ENCODE data around the gene ADGRF5.
"Not testable (repeated sequence)": the region's sequence is repeated elsewhere in the genome, so short reads cannot be mapped to it uniquely, and the experiment has no call there.

Gene ADGRF5

DNA sequence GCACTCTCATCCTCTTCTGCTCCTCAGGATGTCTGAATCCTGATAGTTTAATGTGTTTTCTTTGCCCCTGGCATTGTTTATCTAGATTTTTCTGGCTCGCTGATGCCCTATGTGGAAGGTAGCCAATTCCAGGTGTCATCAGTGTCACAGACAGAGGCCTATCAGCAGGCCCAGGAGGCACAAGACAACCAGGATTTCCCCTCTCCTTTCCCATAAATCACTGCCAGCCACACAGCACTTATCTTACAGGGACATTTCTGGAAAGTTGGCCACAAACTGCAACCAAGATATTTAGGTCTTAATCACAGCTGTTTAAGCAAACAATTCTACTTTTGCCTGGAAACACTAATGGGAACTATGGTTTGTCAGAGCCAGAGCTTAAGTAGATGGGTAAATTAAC lies 28.1 kb downstream of the ADGRF5 start:
- no peaks in the 10 kb centered on the region for H3K9me3 Mint-ChIP-seq
- H3K4me3 Mint-ChIP-seq = no peak overlapping the region
- H3K27ac Mint-ChIP-seq = no peak overlapping the region
- ATAC-seq (ENCODE audit: low read depth) (no peak), DNase-seq (ENCODE audit: low spot score in 2 of 2) (no peak)
- H3K27me3 Mint-ChIP-seq = peaks cover 1% of the 10 kb centered on the region
- H3K4me1 Mint-ChIP-seq = no peaks in the 10 kb centered on the region
- no peaks in the 10 kb centered on the region for H3K36me3 Mint-ChIP-seq

DNA sequence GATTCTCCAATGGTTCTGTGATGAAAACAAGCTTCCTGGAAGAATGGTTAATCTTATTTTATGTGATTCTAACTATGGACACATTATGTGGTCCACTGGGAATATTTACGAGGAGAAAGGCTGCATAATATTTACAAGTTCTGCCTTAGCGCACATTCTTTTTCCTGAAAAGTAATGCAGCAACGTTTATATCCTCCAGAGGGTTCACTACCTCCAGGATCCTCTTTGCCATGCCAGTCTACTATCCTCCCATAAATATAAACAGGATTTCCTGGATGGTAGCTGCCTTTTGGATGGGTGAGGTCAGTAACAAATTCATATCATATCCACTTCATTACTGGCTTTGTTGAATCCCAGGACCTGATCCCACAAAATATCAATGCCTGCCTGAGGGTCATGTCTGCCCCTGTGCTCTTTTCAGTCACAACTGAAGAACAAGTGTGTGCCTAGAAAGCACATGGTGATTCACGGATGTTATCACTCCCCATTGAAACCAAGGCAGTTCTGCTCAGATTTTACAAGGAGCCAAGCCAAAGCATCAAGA lies 30.4 kb downstream of the ADGRF5 start:
- Mint-ChIP-seq H3K27me3 (no peaks in the 10 kb centered on the region), H3K4me3 (no peak overlapping the region), H3K27ac (no peak overlapping the region), H3K9me3 (no peaks in the 10 kb centered on the region), H3K4me1 (no peaks in the 10 kb centered on the region), H3K36me3 (no peaks in the 10 kb centered on the region)
- no peak for DNase-seq (ENCODE audit: low spot score in 2 of 2)
- no peak for ATAC-seq (ENCODE audit: low read depth)

DNA sequence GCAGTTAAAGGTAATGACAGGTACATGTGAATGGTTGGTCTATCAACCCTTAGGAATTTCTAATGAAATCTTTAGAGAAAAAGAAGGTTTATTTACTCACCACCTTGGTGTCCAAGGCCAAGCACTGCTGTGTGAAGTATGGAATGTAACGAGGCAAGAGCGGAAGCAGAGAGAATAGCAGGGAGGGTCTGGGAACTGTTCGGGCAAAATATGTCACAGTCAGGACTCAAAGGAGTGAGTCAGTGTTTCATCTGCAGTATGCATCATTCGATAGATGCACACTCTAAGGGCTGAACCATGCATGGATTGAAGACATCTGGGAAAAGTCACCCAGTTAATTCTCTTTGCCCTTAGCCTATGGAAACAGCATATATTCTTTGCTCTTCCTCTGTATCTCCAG lies 33.2 kb downstream of the ADGRF5 start:
- DNase-seq (ENCODE audit: low spot score in 2 of 2) = no peak

DNA sequence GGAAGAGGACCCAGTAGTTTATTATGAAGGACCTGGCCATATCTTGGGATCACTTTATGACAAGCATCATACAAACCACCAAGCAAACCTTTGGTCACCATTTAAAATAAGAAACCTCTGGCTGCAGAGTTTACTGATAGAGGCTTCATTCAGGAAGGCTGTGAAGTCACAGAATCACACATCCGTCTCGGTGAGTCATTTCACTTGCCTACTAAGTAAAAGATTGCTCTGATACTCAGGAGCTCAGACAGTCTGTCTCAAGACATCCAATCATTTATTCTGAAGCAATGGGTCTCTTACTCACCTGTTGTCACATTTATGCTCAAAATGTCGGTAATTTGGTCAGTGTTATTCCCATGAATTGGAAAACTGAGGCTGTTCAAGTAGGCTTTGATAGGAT lies 33.7 kb downstream of the ADGRF5 start:
- no peaks in the 10 kb centered on the region for H3K4me1 Mint-ChIP-seq
- DNase-seq (ENCODE audit: low spot score in 2 of 2) (no peak), ATAC-seq (ENCODE audit: low read depth) (no peak)
- no peaks in the 10 kb centered on the region for H3K27me3 Mint-ChIP-seq
- no peaks in the 10 kb centered on the region for H3K36me3 Mint-ChIP-seq
- H3K9me3 Mint-ChIP-seq = no peaks in the 10 kb centered on the region
- H3K4me3 Mint-ChIP-seq = no peak overlapping the region
- H3K27ac Mint-ChIP-seq = no peak overlapping the region

More for the DNA sequence above, 33.2 kb downstream of the ADGRF5 start:
- Mint-ChIP-seq H3K27ac (no peak overlapping the region), H3K36me3 (no peaks in the 10 kb centered on the region), H3K27me3 (no peaks in the 10 kb centered on the region), H3K9me3 (no peaks in the 10 kb centered on the region), H3K4me1 (no peaks in the 10 kb centered on the region), H3K4me3 (no peak overlapping the region)
- no peak for ATAC-seq (ENCODE audit: low read depth)

DNA sequence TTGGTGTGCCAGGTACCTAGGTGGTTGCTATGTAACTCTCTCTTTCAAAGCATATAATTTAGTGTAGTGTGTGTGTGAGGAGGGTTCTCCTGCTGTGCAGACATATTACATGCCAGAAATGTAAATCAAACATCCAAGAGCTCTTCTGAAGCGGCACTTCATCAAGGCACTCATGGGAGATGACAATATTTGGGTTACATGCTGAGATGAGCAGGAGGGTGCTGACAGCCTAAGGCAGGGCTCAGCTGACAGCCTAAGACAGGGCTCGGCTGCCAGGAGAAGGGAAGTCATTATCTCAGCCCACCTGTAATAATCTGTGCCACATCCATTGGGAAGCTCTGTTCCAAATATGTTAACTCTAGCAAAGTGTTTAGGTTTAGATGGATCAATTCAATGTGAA lies 39.1 kb downstream of the ADGRF5 start:
- DNase-seq (ENCODE audit: low spot score in 2 of 2) (no peak), ATAC-seq (ENCODE audit: low read depth) (no peak)
- H3K27me3 Mint-ChIP-seq = no peaks in the 10 kb centered on the region
- H3K36me3 Mint-ChIP-seq = no peaks in the 10 kb centered on the region
- no peaks in the 10 kb centered on the region for H3K4me1 Mint-ChIP-seq
- H3K4me3 Mint-ChIP-seq = no peak overlapping the region
- no peaks in the 10 kb centered on the region for H3K9me3 Mint-ChIP-seq
- no peak overlapping the region for H3K27ac Mint-ChIP-seq

DNA sequence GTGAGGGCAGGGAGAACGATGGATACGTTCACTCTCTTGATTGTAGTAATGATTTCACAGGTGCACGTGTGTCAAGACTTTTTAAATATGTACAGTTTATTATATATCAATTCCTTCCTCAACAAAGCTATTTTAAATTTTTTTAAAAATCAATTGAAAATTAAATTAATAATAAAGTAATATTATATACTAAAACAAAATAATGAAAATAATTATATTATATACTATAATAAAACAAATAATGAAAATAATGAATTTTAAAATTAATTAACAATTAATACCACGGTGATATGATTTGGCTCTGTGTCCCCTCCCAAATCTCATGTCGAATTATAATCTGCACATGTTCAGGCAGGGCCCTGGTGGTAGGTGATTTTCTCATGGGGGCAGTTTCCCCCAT lies 42.7 kb downstream of the ADGRF5 start:
- ATAC-seq (ENCODE audit: low read depth) (no peak), DNase-seq (ENCODE audit: low spot score in 2 of 2) (no peak)
- H3K4me3 Mint-ChIP-seq = no peak overlapping the region
- H3K27ac Mint-ChIP-seq = no peak overlapping the region
- no peaks in the 10 kb centered on the region for H3K9me3 Mint-ChIP-seq
- no peaks in the 10 kb centered on the region for H3K36me3 Mint-ChIP-seq
- H3K27me3 Mint-ChIP-seq = peaks cover 3% of the 10 kb centered on the region
- no peaks in the 10 kb centered on the region for H3K4me1 Mint-ChIP-seq

DNA sequence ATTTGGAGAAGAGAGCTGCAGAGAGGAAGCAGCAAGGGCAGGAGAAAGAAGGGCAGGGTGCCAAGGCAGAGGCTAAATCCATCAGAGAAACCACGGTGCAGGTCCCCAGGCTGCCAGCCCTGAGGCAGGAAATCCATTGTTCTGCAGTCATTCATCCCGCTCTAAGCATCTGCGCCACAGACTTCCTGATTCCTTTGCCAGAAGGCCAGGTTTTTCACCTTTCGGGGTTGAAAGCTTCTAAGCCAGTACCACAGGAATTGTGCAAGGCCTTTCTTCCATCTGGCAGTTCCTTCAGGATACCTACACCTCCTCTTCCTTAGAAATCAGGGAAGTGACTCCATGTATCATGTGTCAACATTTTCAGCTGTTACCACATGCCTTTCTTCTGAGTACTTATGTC lies 45.6 kb downstream of the ADGRF5 start:
- ATAC-seq (ENCODE audit: low read depth) = no peak
- Mint-ChIP-seq H3K27me3 (peaks cover 5% of the 10 kb centered on the region), H3K4me3 (no peak overlapping the region), H3K4me1 (no peaks in the 10 kb centered on the region), H3K36me3 (no peaks in the 10 kb centered on the region), H3K27ac (no peak overlapping the region), H3K9me3 (no peaks in the 10 kb centered on the region)
- DNase-seq (ENCODE audit: low spot score in 2 of 2) = no peak

DNA sequence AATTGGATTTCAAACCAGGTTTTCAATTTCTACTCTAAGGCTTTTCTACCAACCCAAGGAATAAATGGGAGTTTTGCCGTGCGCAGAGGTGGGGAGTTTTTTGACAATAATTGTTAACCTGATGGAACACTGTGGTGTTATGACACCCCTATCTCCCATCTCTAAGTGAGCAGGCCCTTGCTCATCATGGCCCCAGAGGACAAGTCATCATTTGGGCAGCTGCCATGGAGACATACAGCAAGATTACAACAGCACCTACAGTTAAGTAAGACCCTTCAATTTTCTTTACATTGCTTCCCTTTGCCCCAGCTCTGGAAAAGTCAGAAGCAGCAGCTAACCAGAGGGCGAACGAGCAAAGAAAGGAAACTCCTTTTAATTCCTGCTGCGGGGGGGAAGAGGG lies 54.3 kb downstream of the ADGRF5 start:
- peaks cover 7% of the 10 kb centered on the region for H3K27me3 Mint-ChIP-seq
- no peaks in the 10 kb centered on the region for H3K9me3 Mint-ChIP-seq
- no peak for ATAC-seq (ENCODE audit: low read depth)
- H3K4me3 Mint-ChIP-seq = no peak overlapping the region
- no peak for DNase-seq (ENCODE audit: low spot score in 2 of 2)
- no peak overlapping the region for H3K27ac Mint-ChIP-seq
- H3K4me1 Mint-ChIP-seq = no peaks in the 10 kb centered on the region
- H3K36me3 Mint-ChIP-seq = no peaks in the 10 kb centered on the region

DNA sequence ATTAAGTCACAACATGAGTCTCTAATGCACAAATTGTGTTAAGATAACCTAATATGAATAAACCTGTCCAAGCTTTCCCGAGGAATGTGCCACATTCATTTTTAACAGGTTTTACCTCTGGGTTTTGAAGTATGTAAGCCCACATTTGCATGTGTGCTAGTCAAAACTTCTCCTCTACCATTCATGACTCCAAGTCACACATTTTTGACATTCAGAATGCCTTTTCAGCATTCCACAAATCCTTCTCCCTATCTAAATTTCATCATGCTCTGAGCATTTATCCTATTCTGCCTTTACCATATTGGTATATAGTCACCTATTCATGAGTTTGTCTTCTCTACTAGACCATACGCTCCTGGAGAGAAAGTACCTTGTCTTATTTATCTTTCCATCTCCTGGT lies 56.5 kb downstream of the ADGRF5 start:
- Mint-ChIP-seq H3K9me3 (no peaks in the 10 kb centered on the region), H3K36me3 (no peaks in the 10 kb centered on the region), H3K27ac (no peak overlapping the region), H3K4me1 (no peaks in the 10 kb centered on the region), H3K27me3 (peaks cover 5% of the 10 kb centered on the region), H3K4me3 (no peak overlapping the region)
- ATAC-seq (ENCODE audit: low read depth) (no peak), DNase-seq (ENCODE audit: low spot score in 2 of 2) (no peak)

DNA sequence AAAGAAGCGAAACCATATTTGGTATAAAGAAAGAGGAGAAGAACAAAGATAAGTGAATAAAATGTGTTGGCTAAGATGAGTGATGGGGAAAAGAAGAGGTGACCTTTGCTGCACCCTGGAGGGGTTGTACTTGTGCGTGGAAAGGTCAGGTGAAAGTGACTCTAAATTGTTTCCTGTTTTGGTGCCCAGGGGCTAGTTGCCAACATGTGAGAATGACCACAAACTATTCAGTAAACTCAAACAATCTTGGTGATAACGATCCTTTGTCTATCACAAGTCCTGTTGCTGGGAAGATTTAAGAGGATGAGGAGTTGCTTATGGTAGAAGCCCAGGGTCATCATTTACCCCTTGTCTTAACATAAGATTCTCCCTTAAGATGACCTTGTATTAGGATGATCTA lies 57.9 kb downstream of the ADGRF5 start:
- Mint-ChIP-seq H3K27ac (no peak overlapping the region), H3K4me1 (no peaks in the 10 kb centered on the region), H3K27me3 (peaks cover 5% of the 10 kb centered on the region), H3K9me3 (no peaks in the 10 kb centered on the region), H3K4me3 (no peak overlapping the region), H3K36me3 (no peaks in the 10 kb centered on the region)
- no peak for ATAC-seq (ENCODE audit: low read depth)
- DNase-seq (ENCODE audit: low spot score in 2 of 2) = no peak

DNA sequence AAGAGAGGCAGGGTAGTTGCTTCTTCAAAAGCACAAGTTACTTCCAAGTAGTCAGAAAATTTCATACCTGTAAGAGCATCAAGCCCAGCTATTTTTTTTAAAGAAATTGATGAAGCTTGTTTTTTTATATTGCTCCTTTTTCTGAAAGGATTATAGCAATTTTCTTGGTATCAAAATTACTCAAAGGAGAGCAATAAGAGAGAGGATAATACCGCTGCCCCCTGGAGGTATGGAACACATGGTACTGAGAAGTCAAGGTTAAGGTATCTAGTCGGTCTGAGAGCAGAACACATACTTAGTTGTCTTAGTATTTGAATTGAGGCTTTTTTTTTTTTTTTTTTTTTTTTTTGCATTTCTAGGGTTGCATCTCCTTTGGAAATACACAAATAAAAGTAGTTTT lies 59.4 kb downstream of the ADGRF5 start:
- DNase-seq (ENCODE audit: low spot score in 2 of 2) (no peak), ATAC-seq (ENCODE audit: low read depth) (no peak)
- Mint-ChIP-seq H3K4me3 (no peak overlapping the region), H3K36me3 (no peaks in the 10 kb centered on the region), H3K27ac (no peak overlapping the region), H3K27me3 (peaks cover 5% of the 10 kb centered on the region), H3K4me1 (no peaks in the 10 kb centered on the region), H3K9me3 (no peaks in the 10 kb centered on the region)

DNA sequence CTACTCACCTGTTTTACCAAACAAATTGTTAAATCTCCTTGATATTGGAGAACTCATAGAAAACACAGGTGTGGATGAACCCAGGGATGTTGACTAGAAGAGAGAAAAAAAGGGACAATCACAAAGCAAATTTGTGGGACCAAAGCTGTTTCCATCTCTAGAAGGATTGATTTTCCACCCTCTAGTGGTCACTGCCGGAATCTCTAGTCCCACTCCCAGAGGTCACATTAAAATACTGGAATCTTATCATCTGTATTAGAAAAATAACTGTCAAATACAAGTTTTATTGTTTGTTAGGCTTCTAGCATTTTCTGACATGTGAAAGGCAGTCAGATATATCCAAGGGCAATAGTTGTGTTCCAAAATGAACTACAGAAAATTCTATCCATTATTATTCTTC lies 65.8 kb downstream of the ADGRF5 start:
- not testable (repeated sequence) for DNase-seq (ENCODE audit: low spot score in 2 of 2); H3K4me1 Mint-ChIP-seq; H3K4me3 Mint-ChIP-seq; H3K27ac Mint-ChIP-seq; H3K27me3 Mint-ChIP-seq; H3K9me3 Mint-ChIP-seq; H3K36me3 Mint-ChIP-seq; ATAC-seq (ENCODE audit: low read depth)

DNA sequence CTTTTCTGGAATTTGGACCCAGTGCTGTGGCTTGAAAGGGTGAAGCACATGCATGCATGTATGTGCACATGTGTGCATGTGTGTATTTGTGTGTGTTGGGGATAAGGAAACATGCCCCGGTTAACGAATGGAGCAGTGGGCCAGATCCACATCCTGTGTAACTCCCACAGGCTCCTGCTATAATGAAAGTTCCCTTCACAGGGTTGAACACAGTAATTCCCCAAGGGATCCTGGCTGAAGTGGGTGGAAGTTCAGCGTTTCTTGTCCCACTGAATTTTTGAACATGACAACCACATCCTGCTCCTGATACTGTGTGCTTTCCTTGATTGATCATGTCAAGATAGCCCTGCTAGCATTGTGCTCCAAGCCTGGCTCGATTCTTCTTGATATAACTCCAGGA lies 70.2 kb downstream of the ADGRF5 start:
- H3K4me3 Mint-ChIP-seq; ATAC-seq (ENCODE audit: low read depth); DNase-seq (ENCODE audit: low spot score in 2 of 2); H3K36me3 Mint-ChIP-seq; H3K4me1 Mint-ChIP-seq; H3K9me3 Mint-ChIP-seq; H3K27ac Mint-ChIP-seq: not testable (repeated sequence)
- peaks cover 11% of the 10 kb centered on the region for H3K27me3 Mint-ChIP-seq

DNA sequence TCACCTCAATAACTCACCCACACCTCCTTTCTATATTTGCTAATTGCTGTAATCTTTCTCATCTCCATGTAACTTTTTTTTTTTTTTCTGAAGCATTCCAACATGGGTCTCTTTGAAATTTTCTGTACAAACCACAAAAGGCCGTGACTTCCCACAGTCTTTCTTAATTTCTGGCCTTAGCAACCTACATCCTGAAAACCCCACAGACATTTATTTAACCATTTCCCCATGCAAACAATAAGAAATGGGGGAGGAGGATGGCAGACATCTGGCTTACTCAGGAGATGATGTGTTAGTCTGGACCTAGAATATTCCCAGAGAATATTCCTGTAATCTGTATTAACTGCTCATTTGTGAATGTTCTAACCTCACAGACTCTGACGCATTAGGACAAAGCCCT lies 70.9 kb downstream of the ADGRF5 start:
- H3K4me3 Mint-ChIP-seq = no peak overlapping the region
- no peak for DNase-seq (ENCODE audit: low spot score in 2 of 2)
- H3K36me3 Mint-ChIP-seq = no peaks in the 10 kb centered on the region
- H3K9me3 Mint-ChIP-seq = no peaks in the 10 kb centered on the region
- no peak overlapping the region for H3K27ac Mint-ChIP-seq
- ATAC-seq (ENCODE audit: low read depth) = no peak
- H3K27me3 Mint-ChIP-seq = peaks cover 11% of the 10 kb centered on the region
- H3K4me1 Mint-ChIP-seq = peaks cover 10% of the 10 kb centered on the region

DNA sequence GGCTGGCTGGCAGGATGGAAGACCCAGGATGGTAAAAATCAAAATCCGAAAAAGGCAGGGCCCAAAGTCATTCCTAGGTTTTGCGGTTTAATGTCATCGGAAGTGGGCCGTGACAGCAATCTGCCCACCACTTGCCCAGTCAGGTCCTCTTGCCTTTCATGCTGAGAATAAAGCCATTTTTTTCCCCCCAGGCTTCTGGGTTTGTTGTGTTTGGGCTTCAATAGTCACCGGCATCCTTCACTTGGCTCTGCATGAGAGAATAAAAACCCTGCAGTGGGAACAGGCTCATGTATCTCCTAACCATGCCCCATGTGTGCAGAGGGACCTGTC lies 72.4 kb downstream of the ADGRF5 start:
- ATAC-seq (ENCODE audit: low read depth) (no peak), DNase-seq (ENCODE audit: low spot score in 2 of 2) (no peak)
- Mint-ChIP-seq H3K4me3 (no peak overlapping the region), H3K27ac (no peak overlapping the region), H3K4me1 (peaks cover 10% of the 10 kb centered on the region), H3K36me3 (no peaks in the 10 kb centered on the region), H3K27me3 (peaks cover 11% of the 10 kb centered on the region), H3K9me3 (no peaks in the 10 kb centered on the region)
